ENCODE measurements around the gene CAB39.

The CAB39 gene

GRCh38 chr2:230787101-230787500 is 74.5 kb downstream of the CAB39 start:
- no peak for DNase-seq

DNA sequence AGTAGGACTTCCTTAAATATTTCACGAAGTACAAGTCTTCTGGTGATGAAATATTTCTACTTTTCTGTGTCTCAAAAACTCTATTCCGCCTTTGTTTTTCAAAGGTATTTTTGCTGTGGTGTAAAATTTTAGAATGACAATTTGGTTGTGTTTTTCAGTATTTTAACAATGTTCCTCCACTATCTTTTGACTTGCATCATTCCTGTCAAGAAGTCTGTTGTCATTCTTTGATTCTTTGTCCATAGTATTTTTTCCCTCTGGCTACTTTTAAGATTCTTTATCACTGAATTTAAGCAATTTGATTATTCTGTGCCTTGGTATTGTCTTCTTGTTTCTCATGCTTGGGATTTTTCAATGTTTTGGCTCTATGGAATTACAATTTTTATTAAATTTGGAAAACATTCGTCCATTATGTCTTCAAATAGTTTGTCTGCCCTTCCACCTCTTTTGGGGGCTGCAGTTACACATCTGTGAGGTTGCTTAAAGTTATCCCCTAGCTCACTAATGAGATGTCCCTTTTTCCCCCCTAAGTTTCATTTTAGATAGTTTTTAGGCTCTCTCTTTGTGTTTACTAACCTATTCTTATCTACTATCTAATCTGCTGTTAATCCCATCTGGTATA is 76.0 kb downstream of the CAB39 start:
- no peak for DNase-seq

DNA sequence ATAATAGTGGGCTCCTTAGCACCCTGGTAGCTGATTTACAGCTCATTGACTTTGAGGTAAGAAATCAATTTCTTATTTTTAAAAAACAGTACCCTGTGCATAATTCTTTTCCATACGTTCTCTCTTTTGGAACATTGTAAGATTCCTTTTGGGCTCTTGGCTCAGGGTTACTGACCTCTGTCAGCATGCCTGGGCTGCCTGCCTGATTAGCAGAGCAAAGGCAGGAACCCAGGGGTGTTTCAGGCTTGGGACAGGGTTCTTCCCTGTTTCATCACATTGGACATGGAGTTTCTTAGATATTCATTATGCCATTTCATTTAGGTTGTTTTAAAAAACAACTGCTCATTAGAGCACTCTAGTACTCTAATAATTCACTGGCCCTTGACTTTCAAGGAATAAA is 78.3 kb downstream of the CAB39 start:
- DNase-seq = no peak

GRCh38 chr2:230793572-230794359 is 81.1 kb downstream of the CAB39 start:
- no peak for DNase-seq

DNA sequence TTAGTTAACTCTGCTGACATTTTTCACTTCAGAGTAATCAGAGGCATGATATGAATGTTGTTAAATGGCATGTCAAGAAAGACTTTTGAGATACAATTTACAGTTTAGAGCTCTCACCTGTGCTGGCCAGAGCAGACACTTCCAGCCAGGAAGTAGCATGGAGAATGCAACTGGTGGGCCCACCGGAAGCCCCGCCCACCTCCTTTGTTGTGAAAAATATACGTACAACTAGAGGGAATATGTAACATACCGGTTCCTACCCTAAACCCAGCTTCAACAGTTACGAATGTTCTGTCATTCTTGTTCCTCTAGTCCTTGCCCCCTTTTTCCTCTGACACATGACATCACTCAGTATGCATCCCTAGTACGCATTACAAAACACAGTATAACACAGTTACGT is 81.9 kb downstream of the CAB39 start:
- DNase-seq = no peak

- DNase-seq = no peak
Measured at GRCh38 chr2:230795856-230796255, 83.2 kb downstream of the CAB39 start.

DNA sequence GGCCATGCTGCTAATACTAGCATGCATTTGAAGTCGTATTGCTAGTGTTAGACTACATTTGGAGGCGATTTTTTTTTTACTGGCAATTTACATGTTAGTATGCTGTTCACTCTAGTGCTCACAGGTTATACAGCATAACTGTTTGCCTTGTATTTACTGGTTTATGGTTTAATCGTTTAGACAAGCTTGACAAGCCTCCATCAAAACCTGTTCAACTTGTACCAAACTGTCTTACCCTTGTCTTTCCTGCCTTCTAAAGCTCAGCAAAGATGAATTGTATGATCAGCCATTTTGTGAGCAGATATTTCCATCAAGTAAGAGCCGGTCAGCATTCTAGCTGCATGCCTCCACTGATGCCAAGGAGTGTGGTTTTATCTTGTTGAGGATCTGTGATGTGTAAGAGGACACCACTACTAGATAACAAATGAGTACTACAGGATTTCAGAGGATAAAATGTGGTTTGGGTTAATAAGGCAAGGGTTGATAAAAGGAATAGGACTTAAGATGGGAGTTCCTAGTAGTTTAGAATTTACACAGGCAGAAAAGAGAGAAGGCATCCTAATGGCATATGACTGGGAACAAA is 83.7 kb downstream of the CAB39 start:
- no peak for DNase-seq

DNA sequence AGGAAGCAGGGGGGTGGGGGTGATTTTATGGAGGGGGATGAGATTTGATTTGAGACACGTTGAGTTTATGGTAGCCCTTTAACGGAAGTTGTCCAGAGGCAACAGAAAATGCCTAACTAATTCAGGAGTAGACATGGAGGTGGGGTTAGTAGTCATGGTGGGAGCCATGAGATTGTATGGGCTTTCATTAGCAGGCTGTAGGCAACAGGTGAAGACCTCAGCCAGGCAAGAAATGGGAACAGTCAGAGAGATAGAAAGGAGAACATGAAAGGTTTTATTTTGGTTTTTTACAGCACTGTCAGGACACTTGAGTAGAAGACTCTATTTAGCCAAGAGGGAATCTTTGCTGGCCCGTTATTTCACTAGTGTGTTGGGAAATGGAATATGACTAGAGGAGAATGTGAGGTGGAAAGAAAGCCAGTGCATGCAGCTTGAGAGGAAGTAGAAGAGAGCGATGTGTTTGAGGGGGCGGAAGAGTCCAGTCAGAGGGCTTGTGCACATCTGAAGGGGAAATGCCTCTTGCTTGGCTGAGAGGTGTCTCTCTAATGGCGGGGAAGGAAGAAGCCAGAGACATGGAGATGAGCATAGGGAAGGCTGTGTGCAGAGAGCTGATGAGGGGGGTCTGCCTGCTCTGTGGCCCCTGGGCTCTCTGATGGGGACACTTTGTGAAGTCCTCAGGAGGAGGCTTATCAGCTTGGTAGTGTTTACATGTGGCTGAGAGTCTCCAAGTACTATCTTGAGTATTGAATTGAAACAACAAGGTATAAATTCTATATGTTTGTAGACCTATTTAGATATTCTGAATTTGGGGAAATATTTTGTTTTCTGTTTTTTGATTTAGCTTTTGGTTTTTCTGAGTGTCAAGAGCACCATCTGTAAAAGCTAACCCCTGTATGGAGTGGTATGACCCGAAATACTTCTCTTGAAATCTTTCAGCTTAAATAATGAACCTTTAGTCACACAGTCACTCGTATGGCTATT is 85.2 kb downstream of the CAB39 start:
- no peak for DNase-seq

DNA sequence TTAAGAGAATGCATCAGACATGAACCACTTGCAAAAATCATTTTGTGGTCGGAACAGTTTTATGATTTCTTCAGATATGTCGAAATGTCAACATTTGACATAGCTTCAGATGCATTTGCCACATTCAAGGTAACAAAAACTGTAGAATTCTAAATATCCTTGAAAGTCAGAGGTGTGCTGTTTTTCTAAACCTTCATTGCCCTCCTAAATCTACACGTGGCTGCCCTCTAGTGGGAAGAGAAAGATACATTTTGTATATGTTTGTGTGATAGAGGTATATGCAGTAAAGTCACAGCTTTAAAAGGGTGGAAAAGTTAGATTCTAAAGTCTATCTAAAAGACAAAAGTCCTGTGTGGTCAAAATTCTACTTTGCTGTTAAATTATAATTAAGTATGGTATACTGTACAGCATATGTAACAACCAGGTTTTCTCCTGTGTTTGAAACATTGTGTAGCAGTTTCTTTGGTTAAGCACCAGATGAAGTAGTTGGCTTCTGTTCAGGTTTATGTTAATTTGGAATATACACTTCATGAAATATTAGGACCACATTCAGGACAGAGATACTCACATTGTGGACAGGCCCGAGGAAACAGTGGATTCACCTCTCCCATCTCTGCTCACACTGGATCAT is 86.2 kb downstream of the CAB39 start:
- DNase-seq = peak; percentile 24

DNA sequence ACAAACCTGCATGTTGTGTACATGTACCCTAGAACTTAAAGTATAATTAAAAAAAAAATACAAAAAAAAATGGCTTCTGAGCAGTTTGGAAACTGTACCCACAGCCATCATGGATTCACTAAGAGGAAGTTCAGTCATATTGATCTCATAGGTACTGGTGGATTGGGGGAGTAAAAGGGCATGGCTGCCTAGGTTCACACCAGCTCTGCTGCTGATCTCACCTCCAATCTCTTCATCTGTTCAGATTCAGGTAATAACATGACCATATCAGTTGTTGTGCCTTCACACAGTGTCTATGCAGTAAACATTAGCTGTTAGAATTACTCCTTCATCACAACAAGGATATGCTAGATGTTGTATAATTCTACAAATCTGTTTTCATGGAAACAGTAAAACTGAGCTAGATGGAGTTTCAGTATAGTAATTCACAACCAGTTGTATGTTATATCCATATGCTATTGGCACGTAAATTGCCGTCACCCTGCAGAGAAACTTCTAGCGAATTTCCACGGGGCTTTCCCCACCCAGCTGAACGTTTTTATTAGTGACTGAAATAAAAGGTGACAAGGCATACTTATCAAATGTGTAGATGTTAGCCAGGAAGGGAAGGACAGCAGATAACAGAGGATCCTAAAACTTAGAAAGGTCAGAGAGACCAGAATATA is 92.8 kb downstream of the CAB39 start:
- no peak for DNase-seq

DNA sequence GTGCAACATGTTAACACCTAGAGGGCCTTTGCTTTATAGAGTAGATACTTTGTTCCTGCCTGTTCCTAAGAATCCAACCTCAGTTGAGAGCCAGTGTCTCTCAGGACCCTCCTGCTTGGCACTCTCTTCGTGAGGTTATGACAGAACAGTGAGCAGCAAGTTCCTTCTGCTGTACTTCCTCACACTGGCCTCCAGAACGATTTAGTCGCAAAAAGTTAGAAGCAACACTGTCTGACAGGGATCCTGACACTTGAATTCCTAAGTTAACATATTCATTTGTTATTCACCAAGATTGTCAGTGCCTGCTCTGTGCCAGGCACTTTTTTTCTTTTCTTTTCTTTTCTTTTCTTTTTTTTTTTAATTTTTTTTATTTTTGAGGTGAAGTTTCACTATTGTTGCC is 95.1 kb downstream of the CAB39 start:
- no peak for DNase-seq

DNA sequence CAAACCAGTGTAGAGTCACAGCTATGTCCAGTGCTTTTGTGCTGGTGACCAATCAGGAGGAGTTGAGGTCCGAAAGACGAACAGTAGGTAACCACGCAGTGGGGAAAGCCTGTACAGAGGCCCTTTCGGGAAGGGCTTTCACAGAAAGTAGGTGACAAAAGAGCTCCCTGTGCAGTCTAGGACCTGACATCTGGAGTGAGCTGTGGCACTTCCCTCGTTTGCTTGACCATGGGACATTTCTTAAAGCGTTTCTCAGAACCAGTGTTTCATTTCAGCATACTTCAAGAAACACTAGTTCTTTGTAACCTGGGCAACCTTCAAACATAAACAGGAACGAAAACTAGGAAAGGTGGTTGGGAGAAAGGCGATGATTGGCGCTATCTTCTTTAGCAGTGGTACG is 96.4 kb downstream of the CAB39 start:
- DNase-seq = no peak

GRCh38 chr2:230809677-230810251 is 97.1 kb downstream of the CAB39 start:
- DNase-seq = no peak

DNA sequence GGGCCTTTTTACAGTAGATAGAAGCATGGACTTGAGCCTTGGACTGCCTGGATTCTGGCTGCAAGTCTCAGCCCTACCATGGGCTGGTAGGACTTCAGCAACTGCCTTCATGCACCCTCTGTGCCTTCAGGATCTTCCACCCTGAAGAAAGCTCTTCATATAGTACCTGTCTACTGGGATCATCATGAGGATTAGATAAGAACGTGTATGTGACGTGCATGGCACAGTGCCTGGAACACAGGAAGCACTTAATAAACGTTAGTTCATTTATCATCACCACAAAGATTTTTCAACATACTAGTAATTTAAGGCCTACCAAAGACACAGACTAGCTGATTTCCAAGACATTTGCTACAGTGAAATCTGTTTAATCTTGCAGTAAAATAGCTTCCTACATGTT is 98.9 kb downstream of the CAB39 start:
- no peak for DNase-seq

- DNase-seq = no peak
Measured at GRCh38 chr2:230812033-230812432, 99.4 kb downstream of the CAB39 start.

DNA sequence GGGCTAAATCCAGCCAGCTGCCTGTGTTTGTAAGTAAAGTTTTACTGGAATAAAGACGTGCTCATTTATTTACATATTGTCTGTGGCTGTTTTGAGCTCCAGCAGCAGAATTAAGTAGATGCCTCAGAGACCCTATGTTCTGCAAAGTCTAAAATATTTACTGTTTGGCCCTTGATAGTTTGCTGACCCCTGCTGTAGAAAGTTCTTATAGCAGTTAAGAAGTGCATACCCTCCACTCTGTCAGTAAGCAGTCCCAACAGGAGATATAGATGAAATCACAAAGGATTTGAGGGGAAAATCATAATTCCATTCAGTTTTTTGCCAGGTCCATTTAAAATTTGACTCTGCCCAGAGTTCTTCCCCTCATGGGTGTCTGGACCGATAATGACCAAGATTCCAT is 102.0 kb downstream of the CAB39 start:
- no peak for DNase-seq

GRCh38 chr2:230815088-230815487 is 102.4 kb downstream of the CAB39 start:
- DNase-seq = no peak

DNA sequence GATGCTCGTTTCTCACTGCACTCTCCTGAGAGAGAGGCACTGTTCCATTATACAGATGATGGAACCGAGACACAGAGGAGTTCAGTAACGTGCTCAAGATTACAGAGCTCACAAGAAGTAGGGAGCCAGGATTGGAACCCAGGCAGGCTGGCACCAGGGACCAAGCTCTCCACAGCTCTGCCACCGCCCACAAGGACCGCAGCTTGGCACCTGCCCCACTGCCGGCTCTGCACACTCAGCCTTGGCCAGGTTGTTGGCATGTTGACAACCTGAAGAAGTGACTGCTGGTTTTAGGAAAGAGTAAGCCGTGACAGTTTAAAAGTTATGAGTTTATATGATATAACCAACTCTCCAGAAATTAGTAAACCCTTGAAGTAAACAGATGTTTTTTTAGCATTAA is 104.1 kb downstream of the CAB39 start:
- no peak for DNase-seq

- DNase-seq = no peak
Measured at GRCh38 chr2:230819433-230819832, 106.8 kb downstream of the CAB39 start.

- no peak for DNase-seq
Measured at GRCh38 chr2:230821261-230821990, 108.8 kb downstream of the CAB39 start.

DNA sequence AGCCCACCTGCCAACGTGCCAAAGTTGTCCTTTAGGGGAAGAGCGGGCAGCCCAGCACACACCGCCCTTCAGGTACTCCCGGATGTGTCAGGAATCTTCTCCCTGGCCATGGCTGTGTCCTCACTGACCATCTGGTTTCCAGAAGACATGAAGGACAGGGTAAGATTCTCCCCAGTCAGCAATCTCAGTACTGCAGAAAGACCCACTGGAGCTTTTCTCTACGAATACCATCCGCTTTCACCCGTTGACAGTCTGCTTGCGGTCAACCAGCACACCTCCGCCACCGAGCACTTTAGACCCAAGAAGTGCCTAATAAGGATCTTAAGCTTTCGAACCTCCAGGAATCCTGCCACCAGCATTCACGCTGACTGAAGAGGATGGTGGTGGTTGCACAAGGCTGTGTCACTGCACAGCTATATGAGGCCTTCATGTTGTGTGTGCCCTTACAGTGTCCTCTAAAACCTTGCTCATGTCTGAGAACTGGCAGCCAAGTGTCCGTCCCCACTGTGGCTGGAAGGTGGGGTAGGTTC is 109.4 kb downstream of the CAB39 start:
- DNase-seq = no peak
